ENCODE results near the gene CCDC17.

CCDC17 gene

GRCh38 chr1:45583666-45584350, 40.0 kb downstream of the CCDC17 start, which contains the start of gene NASP:
Gene NASP (plus strand): TSS chr1:45584041. CDS start chr1:45584147, 106 bp downstream.
- DNase-seq (ENCODE audit: low read depth) = peak; percentile 71

- peak; percentile 98 for DNase-seq (ENCODE audit: low read depth)
Measured at GRCh38 chr1:45583264-45583665, 40.6 kb downstream of the CCDC17 start.

- no peak for DNase-seq (ENCODE audit: low read depth)
Measured at GRCh38 chr1:45574105-45574626, 49.7 kb downstream of the CCDC17 start.

GRCh38 chr1:45573231-45573804, 50.5 kb downstream of the CCDC17 start:
- no peak for DNase-seq (ENCODE audit: low read depth)

- no peak for DNase-seq (ENCODE audit: low read depth)
Measured at GRCh38 chr1:45570631-45571030, 53.2 kb downstream of the CCDC17 start.

Measured in iris pigment epithelial cell (primary cell).